PFSK-1 (cell line): ENCODE data around the gene ATP6V1A.

Source experiments
- FOXP2 ChIP-seq: optimal IDR thresholded peaks from 2 replicates; pipeline ENCODE3; 2011; ENCODE audit warnings: borderline replicate concordance, control low read depth, inconsistent platforms; ENCODE audit not compliant: insufficient read depth; ENCODE audit errors: extremely low read length, extremely low read depth
- POLR2AphosphoS5 ChIP-seq: IDR thresholded peaks from 2 replicates; pipeline ENCODE4 v1.6.1; 2012; ENCODE audit warnings: low read depth, mild to moderate bottlenecking, control low read depth, low read length, moderate library complexity
- SIN3A ChIP-seq: IDR thresholded peaks from 2 replicates; pipeline ENCODE4 v1.6.1; 2012; ENCODE audit warnings: mild to moderate bottlenecking, low read length, moderate library complexity, borderline replicate concordance; ENCODE audit not compliant: insufficient read depth
- TAF1 ChIP-seq: IDR thresholded peaks from 2 replicates; pipeline ENCODE4 v1.6.1; 2012; ENCODE audit warnings: low read length, control low read depth, borderline replicate concordance; ENCODE audit not compliant: insufficient read depth
- TF ChIP-seq, protein P1 (sequence below), 2 experiments: IDR thresholded peaks; 2 replicates each; pipeline versions ENCODE4 v1.6.1 to v1.8.0; 2011 to 2012; ENCODE audit warnings: low read depth in 2 of 2, low read length in 2 of 2, control low read depth in 1 of 2, inconsistent platforms in 1 of 2, mild to moderate bottlenecking in 1 of 2, moderate library complexity in 1 of 2; ENCODE audit not compliant: insufficient read depth in 1 of 2

Gene ATP6V1A

DNA sequence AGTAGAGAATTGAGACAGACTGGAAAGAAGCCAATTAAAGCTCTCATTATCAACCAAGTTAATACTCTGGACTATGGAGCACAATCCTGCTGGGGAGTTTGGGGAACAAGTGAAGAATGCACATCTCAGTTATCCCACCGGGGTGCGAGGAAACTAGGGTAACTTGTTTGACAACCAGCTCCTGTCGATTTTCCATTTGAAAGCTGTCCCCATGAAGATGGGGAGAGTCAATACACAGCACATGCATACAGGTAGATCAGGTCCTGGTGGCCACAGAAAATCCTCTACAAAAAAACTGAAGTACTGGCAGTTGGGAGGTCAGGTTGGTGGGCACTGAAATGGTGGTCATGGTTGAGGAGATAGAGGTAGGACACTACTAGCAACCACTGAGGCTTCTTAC is 66.0 kb downstream of the ATP6V1A start:
- no peak for TF ChIP-seq FOXP2
- TF ChIP-seq, protein P1, sequence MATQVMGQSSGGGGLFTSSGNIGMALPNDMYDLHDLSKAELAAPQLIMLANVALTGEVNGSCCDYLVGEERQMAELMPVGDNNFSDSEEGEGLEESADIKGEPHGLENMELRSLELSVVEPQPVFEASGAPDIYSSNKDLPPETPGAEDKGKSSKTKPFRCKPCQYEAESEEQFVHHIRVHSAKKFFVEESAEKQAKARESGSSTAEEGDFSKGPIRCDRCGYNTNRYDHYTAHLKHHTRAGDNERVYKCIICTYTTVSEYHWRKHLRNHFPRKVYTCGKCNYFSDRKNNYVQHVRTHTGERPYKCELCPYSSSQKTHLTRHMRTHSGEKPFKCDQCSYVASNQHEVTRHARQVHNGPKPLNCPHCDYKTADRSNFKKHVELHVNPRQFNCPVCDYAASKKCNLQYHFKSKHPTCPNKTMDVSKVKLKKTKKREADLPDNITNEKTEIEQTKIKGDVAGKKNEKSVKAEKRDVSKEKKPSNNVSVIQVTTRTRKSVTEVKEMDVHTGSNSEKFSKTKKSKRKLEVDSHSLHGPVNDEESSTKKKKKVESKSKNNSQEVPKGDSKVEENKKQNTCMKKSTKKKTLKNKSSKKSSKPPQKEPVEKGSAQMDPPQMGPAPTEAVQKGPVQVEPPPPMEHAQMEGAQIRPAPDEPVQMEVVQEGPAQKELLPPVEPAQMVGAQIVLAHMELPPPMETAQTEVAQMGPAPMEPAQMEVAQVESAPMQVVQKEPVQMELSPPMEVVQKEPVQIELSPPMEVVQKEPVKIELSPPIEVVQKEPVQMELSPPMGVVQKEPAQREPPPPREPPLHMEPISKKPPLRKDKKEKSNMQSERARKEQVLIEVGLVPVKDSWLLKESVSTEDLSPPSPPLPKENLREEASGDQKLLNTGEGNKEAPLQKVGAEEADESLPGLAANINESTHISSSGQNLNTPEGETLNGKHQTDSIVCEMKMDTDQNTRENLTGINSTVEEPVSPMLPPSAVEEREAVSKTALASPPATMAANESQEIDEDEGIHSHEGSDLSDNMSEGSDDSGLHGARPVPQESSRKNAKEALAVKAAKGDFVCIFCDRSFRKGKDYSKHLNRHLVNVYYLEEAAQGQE (IDR thresholded peaks at IDR 0.05; ENCODE audit: insufficient read depth in 1 of 2, low read depth in 2 of 2, low read length in 2 of 2) = no peak
- no peak for TF ChIP-seq SIN3A

DNA sequence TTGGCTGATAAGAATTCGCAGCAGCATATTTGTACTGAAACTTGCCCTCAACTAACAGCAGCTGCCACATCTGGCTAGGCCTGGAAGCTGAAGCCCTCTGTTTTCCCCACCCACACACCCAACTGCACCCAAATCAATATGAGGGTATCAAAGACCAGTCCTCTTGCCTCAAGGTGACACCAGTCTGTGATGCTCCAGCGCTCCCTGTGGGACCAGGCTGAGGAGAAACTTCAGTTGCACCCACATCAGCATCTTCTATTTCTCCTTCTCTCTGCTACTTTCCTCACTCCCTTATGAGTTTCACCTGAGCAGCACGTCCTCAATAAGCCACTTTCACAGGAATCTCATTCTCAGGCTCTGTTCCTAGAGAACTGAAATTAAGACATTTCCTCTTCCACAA is 73.0 kb downstream of the ATP6V1A start:
- TF ChIP-seq, protein P1 (IDR thresholded peaks at IDR 0.05; ENCODE audit: insufficient read depth in 1 of 2, low read depth in 2 of 2, low read length in 2 of 2) = no peak
- TF ChIP-seq TAF1 (no peak), FOXP2 (no peak), SIN3A (no peak), POLR2AphosphoS5 (no peak)

DNA sequence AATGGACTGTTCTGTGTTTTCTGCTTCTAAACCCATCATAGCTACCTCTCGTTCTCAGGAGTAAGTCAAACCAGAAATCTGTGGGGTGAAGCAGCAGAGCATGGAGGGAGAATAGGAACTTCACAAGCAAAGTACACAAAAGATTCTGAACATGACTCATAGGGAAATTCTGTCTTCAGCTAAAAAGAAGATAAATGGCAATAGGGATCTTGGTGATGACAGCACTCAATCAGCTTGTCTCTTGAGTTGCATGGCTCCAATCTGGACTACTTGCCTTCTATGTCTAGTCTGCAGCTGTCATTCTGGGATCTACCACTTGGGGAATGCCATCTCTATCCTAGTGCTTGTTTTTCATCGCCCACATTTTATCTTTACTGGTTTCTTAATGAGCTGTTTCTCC is 78.3 kb downstream of the ATP6V1A start:
- TF ChIP-seq TAF1 = no peak
- TF ChIP-seq POLR2AphosphoS5 = no peak
- TF ChIP-seq SIN3A = no peak
- no peak for TF ChIP-seq FOXP2
- TF ChIP-seq, protein P1 (IDR thresholded peaks at IDR 0.05; ENCODE audit: insufficient read depth in 1 of 2, low read depth in 2 of 2, low read length in 2 of 2) = no peak

DNA sequence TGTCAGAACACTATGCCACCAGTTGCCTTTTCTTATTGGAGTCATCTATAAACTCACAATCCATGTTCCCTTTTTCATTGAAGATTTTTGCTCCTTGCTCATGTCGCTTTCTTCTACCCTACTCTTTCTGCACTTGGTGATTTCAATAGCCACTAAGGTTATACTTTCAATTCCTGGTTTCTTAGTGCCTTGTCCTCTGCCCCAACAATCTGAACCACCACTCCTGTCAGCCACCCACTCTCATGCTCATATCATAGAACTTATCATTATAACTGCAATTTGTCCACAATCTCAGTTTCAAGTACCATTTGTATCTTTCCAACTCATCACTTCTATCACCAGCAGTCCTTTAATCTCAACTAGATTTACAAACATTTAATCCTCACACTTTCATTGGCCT is 81.8 kb downstream of the ATP6V1A start:
- no peak for TF ChIP-seq POLR2AphosphoS5
- TF ChIP-seq, protein P1 (IDR thresholded peaks at IDR 0.05; ENCODE audit: insufficient read depth in 1 of 2, low read depth in 2 of 2, low read length in 2 of 2) = no peak
- no peak for TF ChIP-seq TAF1
- no peak for TF ChIP-seq SIN3A
- TF ChIP-seq FOXP2 = no peak

DNA sequence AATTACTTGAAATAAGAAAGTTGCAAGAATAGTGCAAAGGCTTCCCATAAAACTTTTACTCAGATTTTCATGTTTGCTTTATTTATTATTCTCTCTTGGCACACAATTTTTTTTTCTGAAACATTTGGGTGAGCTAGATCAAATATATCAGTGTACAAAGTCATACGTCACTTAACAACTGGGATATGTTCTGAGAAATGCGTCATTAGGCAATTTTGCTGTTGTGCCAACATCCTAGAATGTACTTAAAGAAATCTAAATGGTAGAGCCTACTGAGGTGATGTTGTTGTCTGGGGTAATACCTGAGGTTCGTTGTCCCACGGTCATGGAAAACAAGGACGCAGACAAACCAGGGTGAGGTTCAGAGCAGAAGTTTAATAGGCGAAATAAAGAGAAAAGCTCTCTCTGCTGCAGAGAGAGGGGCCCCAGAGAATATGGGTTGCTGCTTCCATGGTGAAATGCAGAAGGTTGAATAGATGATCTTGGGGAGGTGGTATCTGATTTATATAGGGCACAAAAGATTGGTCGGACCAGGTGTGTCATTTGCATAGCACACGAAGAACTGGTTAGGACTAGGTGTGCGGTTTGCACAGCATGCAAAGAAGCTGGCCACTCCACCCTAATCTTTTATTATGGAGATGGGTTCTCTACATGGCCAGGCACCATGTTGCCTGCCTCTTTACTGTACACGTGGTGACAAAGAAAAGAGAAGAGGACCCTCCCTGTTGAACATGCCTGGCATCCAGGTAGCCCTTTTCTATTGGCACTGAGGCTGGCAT is 82.9 kb downstream of the ATP6V1A start:
- no peak for TF ChIP-seq SIN3A
- TF ChIP-seq, protein P1 (IDR thresholded peaks at IDR 0.05; ENCODE audit: insufficient read depth in 1 of 2, low read depth in 2 of 2, low read length in 2 of 2) = no peak
- no peak for TF ChIP-seq TAF1
- TF ChIP-seq FOXP2 = no peak
- TF ChIP-seq POLR2AphosphoS5 = no peak
